Frontal cortex (tissue), 4 donors: Measurements from ENCODE around the gene SPDYC. TPM values are rescaled to one million over a fixed set of nuclear protein-coding genes. Genes with fewer than 3 reads are reported as not detected.

ENCODE experiments used
- DNase-seq, 2 donors: peaks; one replicate each; pipeline ENCODE4 v3.0.0; 2012; ENCODE audit warnings: low spot score in 2 of 2
- FAIRE-seq: peaks from 2 replicates; lab custom pipeline; 2012; peaks lifted over from hg19 to GRCh38; lab: Jason Lieb, UNC
- total RNA-seq: library from RNA; depleted of rRNA; stranded (reverse); fragments of >200 nt; gene quantifications from one replicate; pipeline ENCODE4 v1.2.3, GENCODE V29; 2014
- donor health status: control.
- donor health status: control.
- donor health status: control.

Gene SPDYC
- total RNA-seq, result not detected

- no peak for DNase-seq
- no peak for FAIRE-seq
These were observed at the start of gene SPDYC for GRCh38 chr11:65170058-65170534. Gene SPDYC (plus strand): TSS chr11:65170233. CDS start chr11:65171358, 1,125 bp downstream.

- no peak for DNase-seq
- FAIRE-seq, result no peak
These were observed 49.2 kb upstream of the SPDYC start for GRCh38 chr11:65120831-65121230.

- DNase-seq (no peak), FAIRE-seq (no peak)
These were observed 48.6 kb upstream of the SPDYC start for GRCh38 chr11:65121447-65121864.

- DNase-seq (peak; percentile 85 to 95), FAIRE-seq (no peak)
These were observed 48.0 kb upstream of the SPDYC start, which contains the start of the genes FAU and MRPL49 for GRCh38 chr11:65121865-65122696. Gene FAU (minus strand): TSS chr11:65122134. CDS start chr11:65121813, 321 bp downstream. Gene MRPL49 (plus strand): TSS chr11:65122321. CDS start chr11:65122347, 26 bp downstream.

GRCh38 chr11:65124480-65125196 is 45.4 kb upstream of the SPDYC start:
- FAIRE-seq (no peak), DNase-seq (no peak)

- FAIRE-seq, result no peak
These were observed 44.6 kb upstream of the SPDYC start for GRCh38 chr11:65125197-65126056.

GRCh38 chr11:65126624-65127274 is 43.3 kb upstream of the SPDYC start:
- FAIRE-seq (no peak), DNase-seq (no peak)

More at GRCh38 chr11:65125197-65126056, 44.6 kb upstream of the SPDYC start:
- DNase-seq, result no peak

- FAIRE-seq, result no peak
These were observed 42.4 kb upstream of the SPDYC start for GRCh38 chr11:65127473-65128181.

GRCh38 chr11:65128182-65129145 is 41.6 kb upstream of the SPDYC start:
- FAIRE-seq (no peak), DNase-seq (peak in 1 of 2 donors; percentile 2)

More at GRCh38 chr11:65127473-65128181, 42.4 kb upstream of the SPDYC start:
- no peak for DNase-seq

- no peak for DNase-seq
- no peak for FAIRE-seq
These were observed 40.2 kb upstream of the SPDYC start for GRCh38 chr11:65129649-65130441.

- DNase-seq (no peak), FAIRE-seq (no peak)
These were observed 39.2 kb upstream of the SPDYC start for GRCh38 chr11:65130631-65131416.

GRCh38 chr11:65131417-65131776 is 38.6 kb upstream of the SPDYC start:
- FAIRE-seq, result no peak

GRCh38 chr11:65131895-65132237 is 38.2 kb upstream of the SPDYC start:
- FAIRE-seq, result no peak

More at GRCh38 chr11:65131417-65131776, 38.6 kb upstream of the SPDYC start:
- DNase-seq, result no peak

GRCh38 chr11:65132238-65132987 is 37.6 kb upstream of the SPDYC start:
- FAIRE-seq, result no peak
- DNase-seq, result peak in 1 of 2 donors; percentile 3

More at GRCh38 chr11:65131895-65132237, 38.2 kb upstream of the SPDYC start:
- DNase-seq, result peak in 1 of 2 donors; percentile 4
